Osteoblast (primary cell): ENCODE results near the gene CLIC1. TPM values are rescaled to one million over a fixed set of nuclear protein-coding genes. Genes with fewer than 3 reads are reported as not detected.

Experiments used
- DNase-seq: peaks from one replicate; pipeline ENCODE4 v3.0.0; 2011; ENCODE audit warnings: low spot score, mixed read lengths; ENCODE audit not compliant: insufficient read length; ENCODE audit errors: missing footprints
- H2AFZ ChIP-seq: 2 replicates; pipeline ENCODE4 v1.6.0; 2011; ENCODE audit warnings: mild to moderate bottlenecking, low read length
- H3K27ac ChIP-seq: 2 replicates; pipeline ENCODE4 v1.5.1; 2011; ENCODE audit warnings: mild to moderate bottlenecking, low read depth, low read length, moderate library complexity
- H3K27me3 ChIP-seq: 2 replicates; pipeline ENCODE4 v1.6.0; 2012; ENCODE audit warnings: mild to moderate bottlenecking, control low read depth, inconsistent platforms, low read length, moderate library complexity; ENCODE audit not compliant: insufficient read depth
- H3K36me3 ChIP-seq: 2 replicates; pipeline ENCODE4 v1.5.1; 2011; ENCODE audit warnings: mild to moderate bottlenecking, low read length, control low read depth, moderate library complexity; ENCODE audit not compliant: insufficient read depth
- H3K4me1 ChIP-seq: 2 replicates; pipeline ENCODE4 v1.5.1; 2011; ENCODE audit warnings: mild to moderate bottlenecking, low read length, control low read depth, moderate library complexity; ENCODE audit not compliant: insufficient read depth
- H3K4me2 ChIP-seq: 2 replicates; pipeline ENCODE4 v1.6.0; 2011; ENCODE audit warnings: mild to moderate bottlenecking, low read length; ENCODE audit not compliant: insufficient read depth
- H3K4me3 ChIP-seq: fragments of 200-600 bp; sonication (generic); 3 replicates; pipeline ENCODE4 v1.5.1; 2012; ENCODE audit warnings: mild to moderate bottlenecking, low read length, inconsistent platforms; ENCODE audit not compliant: insufficient read depth
- H3K79me2 ChIP-seq: 2 replicates; pipeline ENCODE4 v1.6.0; 2012; ENCODE audit warnings: mild to moderate bottlenecking, low read length, control low read depth, inconsistent platforms; ENCODE audit not compliant: insufficient read depth
- H3K9me3 ChIP-seq: 2 replicates; pipeline ENCODE4 v1.5.1; 2011; ENCODE audit warnings: low read depth, low read length, control low read depth
- H4K20me1 ChIP-seq: 2 replicates; pipeline ENCODE4 v1.6.0; 2012; ENCODE audit warnings: mild to moderate bottlenecking, low read length, control low read depth; ENCODE audit not compliant: insufficient read depth
- CTCF ChIP-seq: IDR thresholded peaks from 2 replicates; pipeline ENCODE4 v1.5.1; 2011; ENCODE audit warnings: mild to moderate bottlenecking, low read depth, low read length, moderate library complexity; ENCODE audit errors: extremely low read depth
- total RNA-seq: library from RNA; depleted of rRNA; stranded (reverse); fragments of >200 nt; gene quantifications from 2 replicates; pipeline ENCODE4 v1.2.3, GENCODE V29; 2012

CLIC1 gene
- total RNA-seq, 1 donor, result 502 TPM

- TF ChIP-seq CTCF, result no peak
- H3K79me2 ChIP-seq, result peaks cover 11% of the 10 kb centered on the region
- no peaks in the 10 kb centered on the region for H3K9me3 ChIP-seq
- peaks cover 13% of the 10 kb centered on the region for H3K4me1 ChIP-seq
- peaks cover 34% of the 10 kb centered on the region for H3K36me3 ChIP-seq
- no peak overlapping the region for H3K27ac ChIP-seq
- peak; percentile 65 for DNase-seq
- no peak overlapping the region for H3K4me3 ChIP-seq
- H2AFZ ChIP-seq, result no peak overlapping the region
- H3K27me3 ChIP-seq, result no peaks in the 10 kb centered on the region
- H4K20me1 ChIP-seq, result peaks cover 11% of the 10 kb centered on the region
- H3K4me2 ChIP-seq, result no peak overlapping the region
Observed at GRCh38 chr6:31727034-31727716, 9.2 kb downstream of the CLIC1 start.

GRCh38 chr6:31725502-31726350, 10.6 kb downstream of the CLIC1 start:
- Histone ChIP-seq H3K9me3 (no peaks in the 10 kb centered on the region), H3K36me3 (peaks cover 20% of the 10 kb centered on the region), H3K4me1 (peaks cover 13% of the 10 kb centered on the region), H4K20me1 (peaks cover 5% of the 10 kb centered on the region), H3K4me2 (no peak overlapping the region), H3K4me3 (no peak overlapping the region), H3K27me3 (no peaks in the 10 kb centered on the region), H3K27ac (no peak overlapping the region), H3K79me2 (peaks cover 7% of the 10 kb centered on the region), H2AFZ (no peak overlapping the region)
- DNase-seq, result no peak
- TF ChIP-seq CTCF, result no peak

- H3K27ac ChIP-seq, result no peak overlapping the region
- H3K27me3 ChIP-seq, result no peaks in the 10 kb centered on the region
- peaks cover 5% of the 10 kb centered on the region for H3K79me2 ChIP-seq
- peaks cover 9% of the 10 kb centered on the region for H3K4me1 ChIP-seq
- H2AFZ ChIP-seq, result no peak overlapping the region
- H3K36me3 ChIP-seq, result peaks cover 18% of the 10 kb centered on the region
- no peak overlapping the region for H3K4me3 ChIP-seq
- H3K9me3 ChIP-seq, result no peaks in the 10 kb centered on the region
- peaks cover 2% of the 10 kb centered on the region for H4K20me1 ChIP-seq
- H3K4me2 ChIP-seq, result no peak overlapping the region
- DNase-seq, result peak; percentile 52
- no peak for TF ChIP-seq CTCF
Observed at GRCh38 chr6:31723980-31724691, 12.2 kb downstream of the CLIC1 start.
